GM21390 (cell line): Measurements from ENCODE around the gene SCYL2.
A peak's percentile ranks its signal among the peaks of the same experiment; 100 is the strongest.
"Not testable (repeated sequence)": the region's sequence is repeated elsewhere in the genome, so short reads cannot be mapped to it uniquely, and the experiment has no call there.

Source experiments
- ATAC-seq: cut with Tn5 transposase; IDR thresholded peaks from one replicate; pipeline ENCODE4 v1.9.1; 2021; ENCODE audit not compliant: unreplicated experiment

Gene SCYL2

DNA sequence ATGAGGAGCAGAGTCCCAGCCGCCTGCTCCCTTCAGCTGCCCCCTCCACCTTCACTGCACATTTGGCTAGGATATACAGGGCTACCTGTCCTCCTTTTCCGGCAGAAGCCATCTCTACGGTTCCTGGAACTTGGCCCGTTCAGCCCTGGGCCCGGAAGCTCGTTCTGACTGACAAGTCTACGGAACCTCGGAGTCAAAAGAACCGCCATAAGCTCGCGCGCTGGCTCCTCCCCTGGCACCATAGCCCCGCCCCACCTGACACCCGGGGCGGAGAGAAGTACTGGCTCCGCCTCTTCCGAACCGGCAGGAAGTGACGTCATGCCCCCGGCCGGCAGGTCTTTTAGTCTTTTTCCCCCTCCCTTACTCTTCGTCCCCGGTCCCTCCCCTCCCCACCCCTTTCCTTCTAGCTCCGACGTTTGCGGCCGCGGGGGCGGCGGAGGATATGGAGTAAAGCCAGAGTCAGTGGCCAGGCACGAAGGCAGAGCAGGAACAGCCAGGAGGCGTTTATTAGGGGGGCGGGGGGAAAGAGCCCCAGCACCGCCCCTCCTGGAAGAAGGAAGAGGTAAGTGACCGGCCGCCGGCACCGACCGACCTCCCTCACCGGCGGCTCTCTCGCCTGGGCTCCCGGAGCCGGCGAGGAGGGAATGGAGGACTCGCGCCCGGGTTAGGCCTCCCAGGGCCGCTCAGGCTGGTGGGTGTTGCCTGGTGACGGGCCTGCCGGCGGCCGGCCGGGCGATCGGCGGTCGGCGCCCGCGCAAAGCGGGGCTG lies at the start of gene SCYL2, which contains the start of gene DEPDC4:
SCYL2 (plus strand) TSS at position 343 of the 768 bp plus-strand sequence. CDS start 15,794 bp downstream, outside the sequence.
DEPDC4 (minus strand) TSS at position 245 of the 768 bp plus-strand sequence; CDS start at position 242, 3 bp downstream.
- peak; percentile 91 for ATAC-seq

DNA sequence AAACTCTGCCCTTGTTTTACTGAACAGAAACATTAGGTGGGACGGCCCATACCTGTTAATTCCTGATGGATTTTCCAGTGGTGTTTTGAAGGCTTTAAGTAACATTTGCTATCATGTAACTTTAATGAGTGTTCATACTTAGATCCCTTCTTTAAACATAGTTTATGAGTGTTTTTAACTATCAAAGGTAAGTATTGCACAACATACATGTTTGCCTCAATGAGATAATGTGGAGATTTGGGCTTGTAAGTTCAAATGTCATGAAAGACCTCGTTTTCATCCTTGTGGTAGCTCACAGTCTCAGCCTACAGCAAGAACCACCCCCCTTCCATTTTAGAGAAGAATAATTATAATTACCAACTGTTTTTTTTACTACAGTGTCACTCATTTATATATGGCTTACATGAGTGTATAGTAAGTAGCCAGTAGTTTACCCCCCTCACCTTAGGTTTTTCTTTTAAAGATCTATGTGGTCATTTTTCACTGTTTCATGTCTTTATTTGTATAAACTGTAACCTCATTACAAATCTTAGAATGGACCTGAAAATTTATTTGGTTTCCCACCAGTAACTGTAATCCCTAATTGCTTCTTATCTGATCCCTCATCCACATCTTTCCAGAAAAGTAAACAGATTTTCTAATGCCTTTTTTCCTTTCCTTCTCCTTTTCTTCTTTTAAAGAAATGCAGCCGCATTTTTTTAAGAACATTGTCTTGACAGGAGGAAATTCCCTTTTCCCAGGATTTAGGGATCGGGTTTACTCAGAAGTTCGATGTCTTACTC lies 47.5 kb upstream of the SCYL2 start:
- ATAC-seq, result no peak

DNA sequence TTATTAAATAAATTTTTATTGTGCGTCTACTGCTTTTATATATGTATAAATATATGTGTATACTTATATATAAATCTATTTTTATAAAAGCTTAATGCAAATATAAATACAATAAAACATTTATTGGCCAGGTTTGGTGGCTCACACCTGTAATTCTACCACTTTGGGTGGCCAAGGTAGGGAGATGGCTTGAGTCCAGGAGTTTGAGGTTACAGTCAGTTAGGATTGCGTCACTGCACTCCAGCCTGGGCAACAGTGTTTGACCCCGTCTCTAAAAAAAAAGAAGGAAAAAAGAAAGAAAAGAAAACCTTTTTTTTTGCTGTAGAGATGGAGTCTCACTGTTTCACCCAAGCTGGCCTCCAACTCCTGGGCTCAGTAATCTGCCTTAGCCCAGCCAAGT lies 45.5 kb upstream of the SCYL2 start:
- no peak for ATAC-seq

GRCh38 chr12:100222173-100222572 lies 44.8 kb upstream of the SCYL2 start:
- ATAC-seq, result not testable (repeated sequence)

DNA sequence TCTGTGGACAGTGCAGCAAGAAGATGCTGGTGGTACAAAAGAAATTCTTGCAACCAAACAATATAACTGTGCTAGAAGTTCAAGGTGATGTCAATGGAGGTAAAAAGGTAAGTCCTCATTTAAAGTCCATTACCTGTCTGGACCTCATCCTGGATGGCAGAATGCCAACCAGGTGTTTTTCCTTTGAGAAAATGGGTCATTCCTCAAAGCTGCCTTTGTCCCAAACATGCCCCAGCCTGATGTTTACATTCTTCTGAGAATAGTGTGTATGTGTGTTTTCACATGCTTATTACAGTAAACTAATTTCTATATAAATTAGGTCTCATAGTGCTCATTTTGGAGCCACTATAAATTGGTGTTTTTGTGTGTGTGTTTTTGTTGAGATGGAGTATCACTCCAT lies 41.5 kb upstream of the SCYL2 start:
- ATAC-seq, result no peak

GRCh38 chr12:100229036-100229635 lies 37.8 kb upstream of the SCYL2 start:
- no peak for ATAC-seq

- ATAC-seq, result no peak
These were observed 37.1 kb upstream of the SCYL2 start for GRCh38 chr12:100229876-100230275.

GRCh38 chr12:100231873-100232272 lies 35.1 kb upstream of the SCYL2 start:
- ATAC-seq, result not testable (repeated sequence)

GRCh38 chr12:100234166-100234565 lies 32.8 kb upstream of the SCYL2 start:
- ATAC-seq, result no peak

- peak; percentile 54 for ATAC-seq
These were observed 32.2 kb upstream of the SCYL2 start for GRCh38 chr12:100234591-100235304.

GRCh38 chr12:100238801-100239200 lies 28.2 kb upstream of the SCYL2 start:
- ATAC-seq, result no peak

- ATAC-seq, result no peak
These were observed 27.4 kb upstream of the SCYL2 start for GRCh38 chr12:100239589-100239988.

- ATAC-seq, result no peak
These were observed 23.8 kb upstream of the SCYL2 start for GRCh38 chr12:100243137-100243536.

DNA sequence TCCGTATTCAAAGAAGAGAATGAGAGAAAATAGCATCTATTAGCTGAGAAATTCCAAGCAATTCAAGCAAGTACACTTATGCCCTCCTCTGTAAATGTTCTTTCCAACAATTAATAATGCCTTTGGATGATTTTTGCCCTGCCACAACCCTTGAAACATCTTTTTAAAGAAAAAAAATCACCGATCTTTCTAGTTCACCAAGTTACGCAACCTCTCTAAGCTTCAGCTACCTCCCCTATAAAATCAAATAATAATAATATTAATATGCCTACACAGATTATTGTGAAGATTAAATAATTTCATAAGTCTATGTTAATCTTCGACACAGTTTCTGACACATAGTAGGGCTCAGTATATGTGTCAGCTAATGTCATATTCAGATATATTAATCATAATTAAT lies 19.2 kb upstream of the SCYL2 start:
- no peak for ATAC-seq

- no peak for ATAC-seq
These were observed 18.1 kb upstream of the SCYL2 start for GRCh38 chr12:100248886-100249285.

- ATAC-seq, result no peak
These were observed 17.0 kb upstream of the SCYL2 start for GRCh38 chr12:100249941-100250340.

DNA sequence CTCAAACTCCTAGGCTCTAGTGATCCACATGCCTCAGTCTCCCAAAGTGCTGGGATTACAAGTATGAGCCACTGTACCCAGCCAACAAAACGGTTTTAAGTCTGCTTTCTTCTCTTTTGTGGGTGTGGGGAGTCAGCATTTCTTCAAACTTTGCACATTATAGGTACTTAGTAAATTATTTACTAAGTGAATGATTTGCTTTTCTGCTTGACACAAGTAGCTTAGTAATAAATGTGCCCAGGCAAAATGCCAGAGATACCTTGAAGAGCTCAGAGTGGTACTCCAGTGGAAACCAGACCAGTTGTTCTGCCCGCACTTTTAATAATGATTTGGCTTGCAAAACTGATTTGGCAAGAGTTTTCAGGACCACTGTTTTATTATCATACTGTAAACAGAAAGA lies 15.1 kb upstream of the SCYL2 start:
- ATAC-seq, result no peak

GRCh38 chr12:100253437-100253836 lies 13.5 kb upstream of the SCYL2 start:
- no peak for ATAC-seq

DNA sequence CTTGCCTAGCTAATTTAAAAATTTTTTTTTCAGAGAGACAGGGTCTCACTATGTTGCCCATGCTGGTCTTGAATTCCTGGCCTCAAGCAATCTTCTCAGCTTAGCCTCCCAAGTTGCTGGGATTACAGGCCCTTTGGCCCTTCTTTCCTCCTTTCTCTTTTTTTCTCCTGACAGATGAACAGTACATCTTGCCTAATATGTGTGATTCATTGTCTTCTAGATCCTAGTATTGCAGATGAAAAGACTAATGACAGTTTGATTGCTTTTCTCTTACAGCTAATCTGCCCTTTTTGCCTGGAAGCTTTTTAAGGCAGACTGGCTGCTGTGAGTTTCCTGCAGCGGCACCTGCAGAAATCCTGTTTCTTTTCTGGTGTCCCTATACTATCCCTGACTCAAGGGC lies 12.1 kb upstream of the SCYL2 start:
- no peak for ATAC-seq

DNA sequence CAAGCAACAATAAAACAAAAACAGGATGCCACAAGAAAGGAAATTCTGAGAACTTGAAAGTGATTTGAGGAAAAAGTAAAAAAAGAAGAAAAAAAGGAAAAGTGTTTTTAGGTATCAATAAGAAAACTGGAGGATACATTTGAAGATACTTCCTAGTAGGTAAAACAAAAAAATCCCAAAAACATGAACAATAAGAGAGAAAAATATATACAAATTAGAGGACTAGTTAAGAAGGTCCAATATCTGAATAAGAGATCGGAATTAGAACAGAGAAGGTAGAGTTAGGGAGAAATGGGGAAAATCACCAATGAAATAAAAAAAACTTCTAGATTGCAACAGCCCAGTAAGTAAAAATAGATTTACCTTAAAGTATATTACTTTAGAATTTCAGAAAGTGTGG lies 8.8 kb upstream of the SCYL2 start:
- ATAC-seq, result no peak

GRCh38 chr12:100263131-100263530 lies 3.8 kb upstream of the SCYL2 start:
- ATAC-seq, result no peak
